Right lobe of liver (tissue), 6 donors: Measurements from ENCODE around the gene TBC1D5. TPM values are rescaled to one million over a fixed set of nuclear protein-coding genes. Genes with fewer than 3 reads are reported as not detected.
A peak's percentile ranks its signal among the peaks of the same experiment; 100 is the strongest.

Source experiments
- ATAC-seq, 4 donors: fragments of 200-7000 bp; cut with Tn5 transposase; one replicate each; pipeline ENCODE4 v1.9.1; 2020; ENCODE audit warnings: mild to moderate bottlenecking in 4 of 4, moderate library complexity in 4 of 4
- DNase-seq, 3 donors: peaks; one replicate each; pipeline ENCODE4 v3.0.0-alpha.2; 2020
- H3K27ac ChIP-seq, 3 donors: fragments of 200-600 bp; one replicate each; pipeline ENCODE4 v1.8.0; 2022
- H3K27me3 ChIP-seq, 2 donors: fragments of 200-600 bp; one replicate each; pipeline ENCODE4 v1.8.0; 2022
- H3K36me3 ChIP-seq, 4 donors: fragments of 200-600 bp; sonication (generic) in 1 of 4; one replicate each; pipeline versions ENCODE4 v1.5.1 to v1.8.0; 2017 to 2022; ENCODE audit warnings: control low read depth in 1 of 4
- H3K4me1 ChIP-seq, 4 donors: fragments of 200-600 bp; sonication (generic) in 1 of 4; one replicate each; pipeline versions ENCODE4 v1.5.1 to v1.8.0; 2017 to 2022; ENCODE audit warnings: control low read depth in 1 of 4
- H3K4me3 ChIP-seq, 3 donors: fragments of 200-600 bp; one replicate each; pipeline ENCODE4 v1.8.0; 2022
- H3K9me3 ChIP-seq, 4 donors: fragments of 200-600 bp; sonication (generic) in 1 of 4; one replicate each; pipeline versions ENCODE4 v1.5.1 to v1.8.0; 2017 to 2022; ENCODE audit warnings: control low read depth in 1 of 4
- CTCF ChIP-seq, 4 donors: fragments of 200-600 bp in 3 of 4; fragments of 450-650 bp in 1 of 4; IDR thresholded peaks; one replicate each; pipeline versions ENCODE4 v1.5.1 to v1.8.0; 2016 to 2022; ENCODE audit warnings: antibody characterized with exemption in 4 of 4, mild to moderate bottlenecking in 2 of 4
- POLR2A ChIP-seq: fragments of 450-650 bp; IDR thresholded peaks from one replicate; pipeline ENCODE4 v1.6.1; 2017; ENCODE audit warnings: antibody characterized with exemption, mild to moderate bottlenecking
- WGBS: methylation state at CpG from one replicate; pipeline ENCODE4 v1.1.6; 2018; ENCODE audit warnings: low coverage, low lambda C conversion rate; ENCODE audit not compliant: insufficient coverage; ENCODE audit errors: missing lambda C conversion rate; 5-methylcytosine and 5-hydroxymethylcytosine counted together
- intact Hi-C, 2 donors: fragments of 100-400 bp; cut with DNase I; formaldehyde crosslinking; loops; one replicate each; pipeline versions ENCODE4 v1.11.2 to v1.14.1; 2022
- total RNA-seq, 6 experiments: library from RNA; depleted of rRNA in 2 of 6; stranded (reverse); fragments of >200 nt in 2 of 6; fragmentation: NEBNext Ultra II Directional in 3 of 6; extraction: Animal tissue kit (Norgen Biotek cat#: 25700) in 3 of 6; gene quantifications; one replicate each; pipeline versions ENCODE4 v1.1.0 to v1.2.4, GENCODE V29; 2016 to 2023
- donor health status: DM: no; HTN: yes; CAD: no.
- donor health status: DM: no; HTN: no; CAD: no.
- donor health status: DM: no; HTN: no; CAD: no.
- donor health status: DM: no; HTN: yes; CAD: no.
- donor health status: DM: no; HTN: yes; CAD: no.

The TBC1D5 gene
- total RNA-seq, 6 experiments from 2014 or later: 21.5 to 33.4 (median 27.7) TPM

- Histone ChIP-seq H3K36me3 (no peaks in the 10 kb centered on the region), H3K27me3 (no peaks in the 10 kb centered on the region), H3K27ac (no peak overlapping the region), H3K9me3 (no peaks in the 10 kb centered on the region), H3K4me1 (no peaks in the 10 kb centered on the region), H3K4me3 (no peak overlapping the region)
- ATAC-seq (peak in 2 of 4 donors; percentile 36 to 56), DNase-seq (no peak)
- TF ChIP-seq POLR2A (no peak), CTCF (IDR thresholded peaks at IDR 0.05) (peak; percentile 17 to 28 (median 28))
- WGBS: 92% methylated on average over 1 of the region's 1 CpG
- intact Hi-C loops: no loop called here
Observed at GRCh38 chr3:17307482-17307881, 434.9 kb downstream of the TBC1D5 start.

- no peaks in the 10 kb centered on the region for H3K27me3 ChIP-seq
- 56% methylated on average over 1 of the region's 1 CpG for WGBS
- TF ChIP-seq CTCF (IDR thresholded peaks at IDR 0.05) (no peak), POLR2A (no peak)
Observed at GRCh38 chr3:17304969-17305368, 437.5 kb downstream of the TBC1D5 start.

GRCh38 chr3:17302774-17303173 is 439.7 kb downstream of the TBC1D5 start:
- TF ChIP-seq POLR2A (no peak), CTCF (IDR thresholded peaks at IDR 0.05) (no peak)
- Histone ChIP-seq H3K4me1 (no peaks in the 10 kb centered on the region), H3K4me3 (no peak overlapping the region), H3K27me3 (no peaks in the 10 kb centered on the region), H3K27ac (no peak overlapping the region), H3K36me3 (no peaks in the 10 kb centered on the region), H3K9me3 (no peaks in the 10 kb centered on the region)
- DNase-seq (no peak), ATAC-seq (no peak)
- intact Hi-C loops: no loop called here

More at GRCh38 chr3:17304969-17305368, 437.5 kb downstream of the TBC1D5 start:
- Histone ChIP-seq H3K36me3 (no peaks in the 10 kb centered on the region), H3K4me1 (no peaks in the 10 kb centered on the region), H3K27ac (no peak overlapping the region), H3K9me3 (no peaks in the 10 kb centered on the region), H3K4me3 (no peak overlapping the region)
- DNase-seq: no peak
- no peak for ATAC-seq
- intact Hi-C loops: no loop called here

GRCh38 chr3:17302170-17302569 is 440.3 kb downstream of the TBC1D5 start:
- no peak overlapping the region for H3K4me3 ChIP-seq
- intact Hi-C loops: no loop called here
- DNase-seq: no peak
- H3K9me3 ChIP-seq: no peaks in the 10 kb centered on the region
- ATAC-seq: no peak
- TF ChIP-seq POLR2A (no peak), CTCF (IDR thresholded peaks at IDR 0.05) (no peak)
- no peaks in the 10 kb centered on the region for H3K27me3 ChIP-seq
- no peaks in the 10 kb centered on the region for H3K36me3 ChIP-seq
- H3K27ac ChIP-seq: no peak overlapping the region
- 88% methylated on average over 2 of the region's 2 CpGs for WGBS
- H3K4me1 ChIP-seq: no peaks in the 10 kb centered on the region

GRCh38 chr3:17301271-17301670 is 441.2 kb downstream of the TBC1D5 start:
- Histone ChIP-seq H3K27me3 (no peaks in the 10 kb centered on the region), H3K4me3 (no peak overlapping the region), H3K36me3 (no peaks in the 10 kb centered on the region), H3K27ac (no peak overlapping the region), H3K9me3 (no peaks in the 10 kb centered on the region), H3K4me1 (no peaks in the 10 kb centered on the region)
- ATAC-seq (no peak), DNase-seq (no peak)
- TF ChIP-seq CTCF (IDR thresholded peaks at IDR 0.05) (no peak), POLR2A (no peak)
- 79% methylated on average over 2 of the region's 2 CpGs for WGBS
- intact Hi-C loops: no loop called here
